Inflammatory macrophage (primary cell): Measurements from ENCODE around the gene KRTAP10-10.
"Not testable (repeated sequence)": the region's sequence is repeated elsewhere in the genome, so short reads cannot be mapped to it uniquely, and the experiment has no call there.

Experiments
- DNase-seq, 2 donors: peaks; one replicate each; pipeline ENCODE4 v3.0.0-alpha.2; 2020 to 2022

KRTAP10-10 gene

DNA sequence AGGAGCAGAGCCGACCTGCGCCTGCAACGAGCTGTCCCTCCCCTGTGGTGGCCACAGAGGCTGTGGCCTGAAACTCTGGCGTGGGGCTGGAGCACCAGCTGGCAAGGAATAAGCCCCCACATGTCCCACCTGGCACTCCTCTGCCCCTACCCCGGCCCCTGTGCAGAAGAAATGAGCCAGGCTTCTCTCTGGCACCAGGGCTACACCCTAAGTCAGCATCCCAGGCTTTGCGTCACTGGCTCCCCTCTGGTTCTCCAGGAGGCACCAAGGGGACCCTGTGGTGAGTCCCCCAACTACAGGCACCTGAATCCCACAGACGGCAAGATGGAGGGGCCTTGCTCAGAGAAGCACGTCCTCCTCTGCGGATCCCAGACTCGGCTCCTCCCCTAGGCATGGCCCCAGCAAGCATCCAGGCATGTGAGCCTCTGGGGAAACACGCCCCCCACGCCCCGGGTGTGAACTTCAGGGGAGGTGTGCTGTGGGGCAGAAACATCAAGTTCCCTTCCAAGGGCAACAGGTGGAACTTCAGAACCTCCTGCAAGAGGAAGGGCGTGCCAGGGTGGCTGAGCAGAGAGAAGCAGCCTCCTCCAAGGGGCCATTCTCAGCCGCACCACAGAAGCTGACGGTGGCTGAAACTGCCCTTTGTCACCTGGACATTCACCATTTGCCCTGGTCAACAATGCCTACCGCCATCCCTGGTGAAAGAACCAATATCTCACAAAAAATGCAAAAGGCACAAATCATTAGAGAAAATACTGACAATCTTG is 33.9 kb upstream of the KRTAP10-10 start:
- DNase-seq: no peak

DNA sequence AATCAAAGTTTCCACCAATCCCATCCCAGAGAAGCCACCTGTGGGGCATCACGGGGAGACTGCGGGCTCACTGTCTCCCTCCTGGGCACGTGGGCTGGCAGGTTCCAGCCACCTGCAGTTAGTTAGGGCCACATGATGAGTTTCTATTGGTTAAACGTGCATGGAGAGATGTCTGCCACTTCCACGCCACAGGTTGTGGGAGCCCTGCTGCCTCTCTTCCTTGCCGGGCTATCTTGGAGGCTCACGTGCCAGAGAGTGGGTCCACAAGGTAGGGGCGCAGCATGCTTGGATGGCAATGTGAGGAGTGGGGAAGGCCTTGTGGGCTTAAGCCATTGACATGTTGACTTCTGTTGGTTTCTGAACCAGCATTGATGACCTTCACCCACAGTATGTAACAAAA is 33.2 kb upstream of the KRTAP10-10 start:
- DNase-seq: no peak

DNA sequence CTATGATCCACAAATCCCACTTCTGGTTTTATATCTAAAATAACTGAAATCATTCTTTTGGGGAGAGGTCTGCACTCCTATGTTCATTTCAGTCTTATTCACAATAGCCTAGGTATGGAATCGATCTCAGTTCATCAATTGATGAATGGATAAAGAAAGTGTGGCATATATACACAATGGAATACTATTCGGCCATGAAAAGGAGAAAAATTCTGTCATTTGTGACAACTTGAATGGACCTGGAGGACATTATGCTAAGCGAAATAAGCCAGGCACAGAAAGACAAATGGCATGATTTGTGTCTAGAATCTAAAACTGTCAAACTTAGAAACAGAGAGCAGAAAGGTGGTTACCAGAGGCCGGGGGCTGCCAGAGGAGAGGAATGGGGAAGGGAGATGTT is 30.7 kb upstream of the KRTAP10-10 start:
- DNase-seq: no peak

DNA sequence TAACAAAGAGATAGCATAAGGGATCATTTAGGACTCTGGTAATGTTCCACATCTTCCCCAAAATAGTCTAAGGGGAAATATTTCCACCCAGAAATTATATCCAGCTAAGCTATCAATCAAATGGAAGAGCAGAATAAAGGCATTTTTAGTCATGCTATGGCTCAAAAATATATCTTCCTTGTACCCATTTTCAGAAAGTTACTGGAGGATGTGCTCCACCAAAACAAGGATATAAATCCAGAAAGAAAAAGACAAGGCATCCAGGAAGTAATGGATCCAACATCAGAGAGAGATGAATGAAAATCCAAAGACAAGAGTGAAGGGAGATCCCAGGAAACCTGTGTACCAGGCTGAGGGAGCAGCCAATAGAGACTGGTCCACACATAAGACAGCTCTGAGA is 28.0 kb upstream of the KRTAP10-10 start:
- no peak for DNase-seq

DNA sequence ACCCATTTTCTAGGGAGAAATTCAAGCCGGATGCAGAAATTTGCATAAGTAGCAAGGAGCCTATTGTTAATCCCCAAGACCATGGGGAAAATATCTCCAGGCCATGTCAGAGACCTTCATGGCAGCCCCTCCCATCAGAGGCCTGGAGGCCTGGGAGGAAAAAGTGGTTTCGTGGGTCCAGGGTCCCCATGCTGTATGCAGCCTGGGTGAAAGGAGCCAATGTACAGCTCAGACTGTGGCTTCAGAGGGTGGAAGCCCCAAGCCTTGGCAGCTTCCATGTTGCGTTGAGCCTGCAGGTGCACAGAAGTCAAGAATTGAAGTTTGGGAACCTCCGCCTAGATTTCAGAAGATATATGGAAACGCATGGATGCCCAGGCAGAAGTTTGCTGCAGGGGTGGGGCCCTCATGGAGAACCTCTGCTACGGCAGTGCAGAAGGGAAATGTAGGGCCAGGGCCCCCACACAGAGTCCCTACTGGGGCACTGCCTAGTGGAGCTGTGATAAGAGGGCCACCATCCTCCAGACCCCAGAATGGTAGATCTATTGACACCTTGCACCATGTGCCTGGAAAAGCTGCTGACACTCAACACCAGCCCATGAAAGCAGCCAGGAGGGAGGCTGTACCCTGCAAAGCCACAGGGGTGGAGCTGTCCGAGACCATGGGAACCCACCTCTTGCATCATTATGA is 26.9 kb upstream of the KRTAP10-10 start:
- not testable (repeated sequence) for DNase-seq

DNA sequence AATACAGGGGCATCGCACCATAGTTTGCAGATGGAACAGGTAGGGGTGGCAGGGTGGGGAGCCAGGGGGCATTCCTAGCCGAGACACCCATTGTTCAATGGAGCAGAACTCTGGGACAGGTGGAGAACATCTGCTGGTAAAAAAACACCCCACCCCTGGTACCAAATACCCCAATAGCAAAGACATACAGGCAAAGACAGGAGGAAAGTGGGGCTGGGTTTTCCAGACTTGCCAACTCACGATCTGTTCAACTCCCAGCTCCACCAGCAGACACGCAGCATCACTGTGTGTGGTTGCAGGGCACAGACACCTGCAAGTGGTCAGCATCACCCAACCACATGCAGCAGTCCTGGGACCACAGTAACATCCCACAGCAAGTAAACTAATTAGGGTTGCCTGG is 25.6 kb upstream of the KRTAP10-10 start:
- DNase-seq: no peak

DNA sequence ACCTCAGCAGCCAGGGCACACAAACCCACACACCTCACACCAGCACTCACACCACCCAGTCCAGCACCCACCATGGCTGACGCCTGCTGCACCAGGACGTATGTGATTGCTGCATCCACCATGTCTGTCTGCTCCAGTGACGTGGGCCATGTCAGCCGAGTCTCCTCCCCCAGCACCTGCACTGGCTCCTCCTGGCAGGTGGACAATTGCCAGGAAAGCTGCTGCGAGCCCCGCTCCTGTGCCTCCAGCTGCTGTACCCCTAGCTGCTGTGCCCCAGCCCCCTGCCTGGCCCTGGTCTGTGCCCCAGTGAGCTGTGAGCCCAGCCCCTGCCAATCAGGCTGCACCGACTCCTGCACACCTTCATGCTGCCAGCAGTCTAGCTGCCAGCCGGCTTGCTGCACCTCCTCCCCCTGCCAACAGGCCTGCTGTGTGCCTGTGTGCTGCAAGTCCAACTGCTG is 25.1 kb upstream of the KRTAP10-10 start, which contains the start of gene KRTAP10-8:
TSS of gene KRTAP10-8 (plus strand) at position 51 of the 458 bp plus-strand sequence. CDS start at position 73, 22 bp downstream.
- DNase-seq: no peak

DNA sequence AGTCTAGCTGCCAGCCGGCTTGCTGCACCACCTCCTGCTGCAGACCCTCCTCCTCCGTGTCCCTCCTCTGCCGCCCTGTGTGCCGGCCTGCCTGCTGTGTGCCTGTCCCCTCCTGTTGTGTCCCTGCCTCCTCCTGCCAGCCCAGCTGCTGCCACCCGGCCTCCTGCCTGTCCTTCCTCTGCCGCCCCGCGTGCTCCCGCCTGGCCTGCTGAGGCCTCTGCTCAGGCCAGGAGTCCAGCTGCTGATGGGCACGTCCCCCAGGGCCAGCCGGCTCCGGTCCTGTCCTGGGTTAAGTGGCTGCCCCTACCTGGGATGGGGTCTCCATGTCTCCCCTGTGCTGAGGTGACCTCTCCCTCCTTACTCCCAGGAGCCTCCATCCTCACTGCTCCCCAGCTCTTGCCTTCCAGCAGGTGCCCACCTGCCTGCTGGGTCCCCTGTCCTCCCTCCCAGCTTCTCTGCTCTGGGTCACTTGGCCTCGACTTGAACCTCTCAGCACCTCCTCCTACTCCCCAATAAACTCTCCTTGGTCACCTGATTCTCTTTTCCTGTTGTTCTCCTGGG is 24.4 kb upstream of the KRTAP10-10 start:
- no peak for DNase-seq

DNA sequence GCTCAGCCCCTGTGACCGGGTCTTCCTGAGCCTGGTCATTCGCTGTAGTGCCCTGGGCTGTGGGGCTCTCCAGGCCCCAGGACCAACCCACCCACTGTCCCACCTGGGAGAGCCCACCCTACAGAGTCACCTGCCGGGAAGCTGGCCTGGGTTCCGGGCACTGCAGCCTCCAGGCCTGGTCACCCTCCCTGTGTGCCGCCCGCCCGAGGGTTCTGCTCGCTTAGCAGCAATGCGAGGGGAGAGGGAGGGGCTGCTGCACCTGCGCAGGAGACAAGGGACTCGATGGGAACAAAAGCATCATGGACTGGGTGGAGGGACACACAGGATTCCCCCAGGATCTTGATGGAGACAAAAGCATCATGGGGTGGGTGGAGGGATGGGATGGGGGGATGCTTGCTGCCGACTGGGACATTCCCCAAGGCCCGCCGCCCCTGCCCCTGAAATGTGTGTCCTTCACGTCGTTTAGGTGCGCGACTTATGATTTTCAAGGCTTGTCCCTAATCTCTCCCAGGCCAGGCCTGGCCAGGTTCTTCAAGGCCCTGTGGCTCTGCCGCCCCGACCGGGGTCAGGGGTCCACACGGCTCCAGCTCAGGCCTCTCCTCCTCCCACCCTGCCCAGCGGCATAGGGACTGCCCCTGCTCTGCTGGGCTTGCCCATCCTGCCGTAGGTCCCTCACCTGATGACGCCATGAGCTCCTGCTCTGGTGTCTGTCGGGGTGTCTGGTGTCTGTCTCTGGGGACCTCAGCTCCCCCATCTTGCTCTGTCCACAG is 23.6 kb upstream of the KRTAP10-10 start:
- no peak for DNase-seq

DNA sequence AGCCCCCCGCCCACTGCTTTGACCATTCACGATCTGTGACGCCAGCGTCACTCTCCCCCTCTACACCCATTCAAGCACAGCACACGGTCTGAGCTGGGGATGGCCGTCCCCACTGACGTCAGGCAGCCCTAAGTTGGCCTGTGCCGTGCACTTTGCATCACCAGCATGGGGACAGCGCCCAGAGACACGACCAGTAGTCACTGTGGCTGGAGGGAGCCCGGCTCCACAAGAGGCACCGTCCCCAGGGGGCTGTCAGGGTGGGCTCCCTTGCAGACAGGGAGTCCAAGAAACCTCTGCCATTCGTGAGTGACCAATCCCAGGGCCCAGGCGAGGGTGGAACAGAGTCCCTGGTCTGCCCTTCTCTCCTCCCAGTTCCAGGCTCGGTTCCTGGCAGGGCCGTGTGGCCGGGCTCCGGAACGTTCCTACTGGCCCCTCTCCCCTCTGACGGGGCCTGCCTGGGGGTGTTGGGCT is 23.0 kb upstream of the KRTAP10-10 start:
- DNase-seq: no peak

DNA sequence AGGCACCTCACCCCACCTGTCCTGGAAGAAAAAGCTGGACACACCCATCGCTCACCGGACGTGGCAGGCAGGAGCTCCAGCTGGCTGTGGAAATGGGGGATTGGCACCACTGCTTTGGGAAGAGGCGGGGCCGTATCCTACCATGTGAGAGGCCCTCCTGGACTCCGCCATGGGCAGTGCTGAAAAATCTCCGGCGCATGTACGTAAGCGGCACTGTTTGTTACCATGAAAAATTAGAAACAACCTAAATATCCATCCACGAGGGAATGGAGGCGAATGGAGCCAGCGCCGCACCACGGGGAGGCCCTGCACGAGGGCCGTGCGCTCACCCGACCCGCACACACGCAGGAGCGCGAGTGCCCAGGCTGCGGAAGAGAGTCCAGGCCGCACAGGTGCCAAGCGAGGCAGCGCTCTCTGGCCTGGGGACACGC is 22.2 kb upstream of the KRTAP10-10 start:
- no peak for DNase-seq

DNA sequence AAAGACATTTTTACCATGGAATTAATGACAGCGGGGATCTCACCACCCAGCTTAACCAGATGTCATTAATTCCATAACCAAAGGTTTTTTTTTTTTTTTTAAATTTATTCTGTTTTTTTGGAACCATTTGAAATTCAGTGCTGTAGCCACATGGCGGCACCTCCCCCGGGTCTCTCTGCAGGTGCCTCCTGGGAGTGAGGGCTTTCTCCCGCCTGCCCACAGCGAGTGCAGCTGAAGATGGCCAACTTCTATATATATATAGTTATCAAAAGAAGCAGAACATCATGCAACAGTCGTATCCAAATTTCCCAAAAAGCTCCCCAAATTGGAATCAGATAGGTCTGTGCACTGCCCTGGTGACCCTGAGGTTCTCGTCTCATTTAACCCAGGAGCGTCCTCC is 21.7 kb upstream of the KRTAP10-10 start:
- no peak for DNase-seq

DNA sequence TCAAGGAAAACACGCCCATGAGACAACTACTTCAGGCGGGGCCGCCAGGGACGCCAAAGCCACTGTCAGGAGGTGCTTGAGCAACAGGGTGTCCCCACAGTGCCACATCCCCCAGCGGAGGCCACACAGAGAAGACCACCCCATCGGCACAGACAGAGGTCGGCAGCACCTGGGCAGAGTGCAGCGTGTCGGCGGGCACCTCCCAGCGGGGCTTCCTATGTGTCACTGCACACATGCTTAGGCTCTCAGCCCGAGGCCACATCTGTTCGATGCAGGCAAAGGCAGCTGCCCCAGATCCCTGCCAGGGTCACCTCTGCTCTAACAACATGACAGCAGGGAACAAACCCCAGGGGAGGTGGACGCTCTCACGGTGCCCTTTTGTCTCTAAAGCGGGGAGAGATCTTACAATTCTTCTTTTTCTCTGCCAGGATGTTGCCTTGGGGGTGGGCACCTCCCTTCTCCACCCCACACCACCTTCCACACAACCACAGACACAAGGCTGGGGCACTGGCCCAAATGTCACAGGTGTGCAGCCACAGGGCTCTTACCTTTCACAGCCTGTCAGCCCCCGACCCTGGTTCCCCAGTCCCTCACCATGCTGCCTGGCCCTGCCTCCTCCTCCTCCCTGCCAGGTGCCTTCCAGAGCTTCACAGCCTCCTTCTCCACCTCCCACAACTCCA is 21.1 kb upstream of the KRTAP10-10 start:
- no peak for DNase-seq

DNA sequence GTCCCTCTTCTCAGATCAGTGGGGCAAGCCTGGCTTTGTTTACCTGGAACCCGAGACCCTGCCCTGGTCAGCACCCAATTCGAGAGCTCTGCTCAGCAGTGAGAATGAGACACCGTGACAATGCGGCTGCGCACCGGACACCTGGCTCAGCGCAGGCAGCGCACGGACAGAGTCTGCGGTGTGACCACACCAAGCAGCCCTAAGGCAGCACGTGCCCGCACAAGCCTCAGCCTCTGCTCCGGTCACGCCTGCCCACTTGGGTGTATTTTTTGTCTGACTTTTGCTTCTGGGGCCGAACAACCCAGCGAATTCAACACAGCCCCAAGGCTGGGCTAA is 20.6 kb upstream of the KRTAP10-10 start:
- no peak for DNase-seq

DNA sequence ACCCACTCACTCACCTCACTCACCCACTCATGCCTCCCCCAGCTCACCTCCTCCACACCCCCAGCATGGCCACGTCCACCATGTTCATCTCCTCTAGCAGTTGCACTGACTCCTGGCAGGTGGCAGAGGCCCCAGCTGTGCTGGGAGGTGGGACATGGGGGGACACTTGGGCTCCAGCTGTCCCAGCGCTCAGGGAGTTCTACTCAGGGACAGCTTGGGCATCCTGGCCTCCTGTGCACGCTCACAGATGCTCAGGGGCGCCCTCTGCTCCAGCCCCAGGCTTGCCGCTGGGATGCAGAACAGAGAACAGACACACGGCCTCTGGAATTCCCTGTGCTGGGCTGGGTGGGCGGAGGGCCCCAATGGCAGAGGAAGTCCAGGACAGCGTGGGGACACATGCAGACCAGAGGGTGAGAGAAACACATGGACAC is 20.1 kb upstream of the KRTAP10-10 start:
- no peak for DNase-seq

DNA sequence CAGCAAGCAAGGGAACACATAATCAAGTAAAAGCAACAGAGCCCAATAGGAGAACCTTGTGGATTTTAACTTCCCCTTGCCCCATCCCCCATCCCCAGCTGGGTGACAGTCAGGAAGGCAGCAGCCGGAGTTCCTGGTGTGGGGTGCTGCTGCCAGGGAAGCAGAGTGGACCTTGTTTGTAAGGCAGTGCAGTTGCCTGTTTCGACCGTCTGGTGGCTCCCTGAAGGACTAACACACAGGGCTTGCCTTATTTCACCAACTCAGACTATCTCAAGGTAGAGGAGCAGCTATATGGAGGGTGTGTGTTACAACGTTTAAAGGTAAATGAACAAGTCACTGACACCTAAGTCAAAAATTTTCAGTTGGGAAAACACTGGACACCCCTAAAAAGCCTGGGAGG is 18.7 kb upstream of the KRTAP10-10 start:
- DNase-seq: peak; percentile 16 to 43

DNA sequence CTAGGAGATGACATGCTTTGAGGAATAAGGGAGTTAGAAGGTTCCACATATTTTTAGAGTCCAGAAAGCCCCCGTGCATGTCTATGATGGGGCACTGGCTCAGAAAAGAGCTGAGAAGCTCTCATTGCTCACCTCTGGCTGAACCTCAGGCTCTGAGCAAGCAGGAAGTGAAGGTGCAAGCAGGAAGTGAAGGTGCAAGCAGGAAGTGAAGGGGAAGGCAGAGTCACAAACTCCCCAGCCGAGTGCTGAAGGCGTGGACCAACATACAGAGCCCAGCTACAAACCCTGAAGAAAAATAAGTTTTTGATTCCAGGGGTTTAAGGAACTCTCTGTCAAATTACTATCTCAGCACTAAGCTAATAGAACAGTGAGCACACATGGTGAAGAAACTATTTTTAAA is 18.2 kb upstream of the KRTAP10-10 start:
- no peak for DNase-seq

DNA sequence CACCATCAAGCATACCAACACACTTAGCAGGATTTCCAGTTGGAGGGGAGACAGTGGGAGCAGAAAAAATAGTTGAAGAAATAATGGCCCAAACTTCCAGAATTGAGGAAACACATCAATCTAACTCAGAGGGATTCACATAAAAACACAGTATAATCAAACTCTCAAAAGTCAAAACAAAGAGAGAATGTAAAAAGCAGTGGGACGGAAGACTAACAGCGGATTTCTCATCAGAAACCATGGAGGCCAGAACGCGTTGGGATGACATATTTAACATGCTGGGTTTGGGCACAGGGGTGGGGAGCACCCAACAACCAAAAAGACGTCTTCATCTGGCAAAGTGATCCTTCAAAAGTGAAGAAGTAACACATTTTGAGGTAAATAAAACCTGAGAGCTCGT is 17.3 kb upstream of the KRTAP10-10 start:
- DNase-seq: no peak

DNA sequence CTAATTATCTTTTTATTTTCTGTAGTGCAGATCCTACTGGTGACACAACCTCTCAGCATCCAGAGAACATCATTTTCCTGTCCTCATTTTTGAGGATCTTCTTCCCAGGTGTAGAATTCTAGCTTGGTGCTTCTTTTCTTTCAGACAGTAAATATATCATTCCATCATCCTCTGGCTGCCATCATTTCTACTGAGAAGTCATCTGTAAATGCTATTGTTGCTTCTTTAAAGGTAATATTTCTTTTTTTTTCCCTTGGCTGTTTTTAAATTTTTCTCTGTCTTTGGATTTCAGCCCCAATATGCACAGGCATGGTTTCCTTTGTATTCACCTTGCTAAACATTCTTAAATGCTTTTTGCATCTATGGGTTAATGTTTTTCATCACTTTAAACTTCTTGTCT is 13.6 kb upstream of the KRTAP10-10 start:
- no peak for DNase-seq

DNA sequence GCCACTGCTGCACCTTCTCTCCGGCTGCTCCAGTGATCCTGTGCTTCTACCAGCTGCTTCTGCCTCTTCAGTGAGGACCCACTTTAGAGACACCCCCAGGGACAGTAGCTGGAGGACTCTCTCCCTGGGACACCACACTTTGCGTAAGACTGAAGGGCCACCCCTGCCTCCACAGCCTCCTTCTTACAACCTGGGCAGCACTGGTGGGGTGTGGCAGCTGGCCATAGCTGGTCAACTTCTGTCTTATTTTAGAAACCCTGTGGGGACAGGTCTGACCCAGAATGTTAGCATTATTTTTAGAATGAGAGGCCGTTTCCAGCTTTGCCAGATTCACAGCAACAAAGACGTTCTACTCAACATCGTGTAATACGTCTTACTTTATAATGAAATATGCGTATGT is 11.4 kb upstream of the KRTAP10-10 start:
- no peak for DNase-seq

DNA sequence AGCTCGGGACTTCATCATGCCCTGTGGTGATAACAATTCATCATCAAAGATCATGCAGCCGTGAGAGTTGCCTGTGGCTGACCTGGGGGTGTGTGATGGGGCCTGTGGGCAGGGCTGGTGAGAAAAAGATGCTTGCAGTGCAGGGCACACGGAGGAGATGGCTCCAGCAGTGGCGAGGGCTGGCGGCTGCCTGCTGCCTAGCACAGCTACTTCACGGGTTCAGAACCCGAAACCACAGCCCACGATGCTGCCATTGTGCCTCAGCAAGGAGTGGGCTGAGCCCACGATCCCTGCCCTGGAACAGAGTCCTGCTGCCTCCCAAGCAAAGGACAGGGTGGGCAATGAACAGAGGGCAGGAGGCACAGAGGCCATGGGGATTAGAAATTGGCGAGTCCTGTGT is 10.9 kb upstream of the KRTAP10-10 start:
- DNase-seq: no peak

DNA sequence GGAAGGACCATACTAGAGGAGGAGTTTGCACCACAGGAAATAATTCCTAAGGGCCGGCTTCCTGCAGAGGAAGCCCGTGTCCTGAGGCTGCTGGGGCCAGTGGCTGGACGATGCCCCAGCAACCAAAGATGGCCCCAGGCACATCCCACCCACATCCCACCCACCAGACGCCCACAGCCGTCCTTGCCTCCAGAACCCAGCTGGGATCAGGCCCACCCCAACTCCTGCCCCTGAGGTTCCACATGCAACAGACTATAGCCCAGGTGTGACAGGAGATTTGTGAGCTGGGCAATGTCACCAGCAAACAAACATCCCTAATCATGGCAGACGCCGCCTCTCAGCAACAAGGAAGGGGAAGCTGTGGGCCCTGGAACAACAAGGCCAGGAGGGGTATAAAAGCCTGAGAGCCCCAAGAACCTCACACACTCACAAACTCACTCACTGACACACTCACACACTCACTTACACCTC is 10.4 kb upstream of the KRTAP10-10 start, which contains the start of gene KRTAP10-9:
TSS of gene KRTAP10-9 (plus strand) at position 421 of the 471 bp plus-strand sequence. CDS start 79 bp downstream, outside the sequence.
- no peak for DNase-seq
